ENCODE measurements around the gene VMAC.
A peak's percentile ranks its signal among the peaks of the same experiment; 100 is the strongest.
"Not testable (repeated sequence)": the region's sequence is repeated elsewhere in the genome, so short reads cannot be mapped to it uniquely, and the experiment has no call there.

The VMAC gene

DNA sequence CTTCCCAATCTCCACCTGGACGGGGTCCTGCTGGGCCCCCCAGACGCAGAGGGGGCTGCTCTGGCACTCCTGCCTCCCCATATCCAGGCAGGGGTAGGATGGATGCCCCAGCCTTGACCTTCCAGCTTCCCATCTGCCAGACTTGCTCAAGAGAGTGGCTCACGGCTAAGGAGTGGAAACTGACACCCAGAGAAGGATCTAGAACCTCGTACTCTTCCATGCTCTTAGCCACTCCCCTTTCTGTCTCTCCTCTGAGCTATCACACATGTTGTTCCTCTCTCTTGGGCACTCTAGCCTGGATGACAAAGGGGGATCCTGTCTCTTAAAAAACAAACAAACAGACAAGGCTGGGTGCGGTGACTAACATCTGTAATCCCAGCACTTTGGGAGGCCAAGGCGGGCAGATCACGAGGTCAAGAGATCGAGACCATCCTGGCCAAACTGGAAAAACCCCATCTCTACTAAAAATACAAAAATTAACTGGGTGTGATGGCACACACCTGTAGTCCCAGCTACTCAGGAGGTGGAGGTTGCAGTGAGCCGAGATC, 22.2 kb upstream of the VMAC start:
- DNase-seq: no peak
- Histone ChIP-seq H3K4me1 (ENCODE audit: control insufficient read depth in 1 of 2, insufficient read depth in 2 of 2, low read length in 2 of 2) (peaks cover 0 to 5% of the 10 kb centered on the region in 2 experiments), H4K12ac (ENCODE audit: low read depth, low read length) (no peak overlapping the region), H3K14ac (ENCODE audit: low read length) (no peak overlapping the region), H3K4ac (ENCODE audit: low read depth, low read length) (no peak overlapping the region), H2BK120ac (ENCODE audit: insufficient read depth, low read length, poor library complexity) (no peak overlapping the region), H4K8ac (ENCODE audit: low read depth, low read length) (no peak overlapping the region), H3K79me1 (ENCODE audit: low read length) (no peaks in the 10 kb centered on the region), H3K18ac (ENCODE audit: low read length) (no peak overlapping the region), H2AFZ (ENCODE audit: insufficient read depth, low read length, poor library complexity) (no peak overlapping the region), H3K79me2 (ENCODE audit: control insufficient read depth, insufficient read depth, low read length, poor library complexity) (no peaks in the 10 kb centered on the region), H3K36me3 (ENCODE audit: control insufficient read depth in 1 of 2, insufficient read depth in 2 of 2, low read length in 2 of 2) (no peaks in the 10 kb centered on the region), H3K23ac (ENCODE audit: low read length) (no peak overlapping the region), H3K9ac (ENCODE audit: low read length) (no peak overlapping the region), H2BK12ac (ENCODE audit: low read length) (no peak overlapping the region), H3K27ac (ENCODE audit: low read depth, low read length) (no peak overlapping the region), H4K91ac (ENCODE audit: low read depth, low read length) (no peak overlapping the region), H3K4me2 (ENCODE audit: low read length) (no peak overlapping the region), H3K27me3 (ENCODE audit: insufficient read depth, low read length) (no peaks in the 10 kb centered on the region), H3K9me3 (ENCODE audit: insufficient read depth, low read depth, low read length) (no peaks in the 10 kb centered on the region), H3K4me3 (ENCODE audit: low read depth, low read length) (no peak overlapping the region), H2AK5ac (ENCODE audit: low read length) (no peak overlapping the region), H2BK5ac (ENCODE audit: low read depth, low read length, poor library complexity) (no peak overlapping the region)
- WGBS (ENCODE audit: extremely low coverage, insufficient coverage, insufficient read length): no CpG with 5 or more reads among the region's 9 CpGs

DNA sequence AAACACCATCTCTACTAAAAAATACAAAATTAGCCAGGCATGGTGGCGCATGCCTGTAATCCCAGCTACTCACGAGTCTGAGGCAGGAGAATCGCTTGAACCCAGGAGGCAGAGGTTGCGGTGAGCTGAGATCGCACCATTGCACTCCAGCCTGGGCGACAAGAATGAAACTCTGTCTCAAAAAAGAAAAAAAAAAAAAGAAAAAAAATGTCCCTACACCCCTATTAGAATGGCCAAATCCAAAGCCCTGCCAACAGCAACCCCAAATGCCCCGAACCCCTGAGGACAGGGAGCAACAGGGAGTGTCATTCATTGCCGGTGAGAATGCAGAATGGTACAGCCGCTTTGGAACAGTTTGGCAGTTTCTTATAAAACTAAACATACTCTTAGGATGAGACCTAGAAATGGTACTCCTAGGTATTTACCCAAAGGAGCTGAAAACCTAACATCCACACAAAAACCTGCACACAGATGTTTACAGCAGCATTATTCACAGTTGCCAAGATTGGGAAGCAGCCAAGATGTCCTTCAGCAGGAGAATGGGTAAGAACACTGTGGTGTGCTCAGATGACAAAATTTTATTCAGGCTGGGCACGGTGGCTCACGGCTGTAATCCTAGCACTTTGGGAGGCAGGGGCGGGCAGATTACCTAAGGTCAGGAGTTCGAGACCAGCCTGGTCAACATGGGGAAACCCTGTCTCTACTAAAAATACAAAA, 21.4 kb upstream of the VMAC start:
- not testable (repeated sequence) for H3K79me2 ChIP-seq (ENCODE audit: control insufficient read depth, insufficient read depth, low read length, poor library complexity); H3K4me2 ChIP-seq (ENCODE audit: low read length); H3K9ac ChIP-seq (ENCODE audit: low read length); H3K4me3 ChIP-seq (ENCODE audit: low read depth, low read length); H3K36me3 ChIP-seq (ENCODE audit: control insufficient read depth in 1 of 2, insufficient read depth in 2 of 2, low read length in 2 of 2); H3K14ac ChIP-seq (ENCODE audit: low read length); H3K18ac ChIP-seq (ENCODE audit: low read length); H4K8ac ChIP-seq (ENCODE audit: low read depth, low read length); H3K4ac ChIP-seq (ENCODE audit: low read depth, low read length); H3K23ac ChIP-seq (ENCODE audit: low read length); H3K27ac ChIP-seq (ENCODE audit: low read depth, low read length); H2BK120ac ChIP-seq (ENCODE audit: insufficient read depth, low read length, poor library complexity); H3K4me1 ChIP-seq (ENCODE audit: control insufficient read depth in 1 of 2, insufficient read depth in 2 of 2, low read length in 2 of 2); H4K12ac ChIP-seq (ENCODE audit: low read depth, low read length); H2BK12ac ChIP-seq (ENCODE audit: low read length); H3K9me3 ChIP-seq (ENCODE audit: insufficient read depth, low read depth, low read length); H2BK5ac ChIP-seq (ENCODE audit: low read depth, low read length, poor library complexity); H2AFZ ChIP-seq (ENCODE audit: insufficient read depth, low read length, poor library complexity); H3K27me3 ChIP-seq (ENCODE audit: insufficient read depth, low read length); H4K91ac ChIP-seq (ENCODE audit: low read depth, low read length); H3K79me1 ChIP-seq (ENCODE audit: low read length); DNase-seq; H2AK5ac ChIP-seq (ENCODE audit: low read length)
- WGBS (ENCODE audit: extremely low coverage, insufficient coverage, insufficient read length): no CpG with 5 or more reads among the region's 13 CpGs

DNA sequence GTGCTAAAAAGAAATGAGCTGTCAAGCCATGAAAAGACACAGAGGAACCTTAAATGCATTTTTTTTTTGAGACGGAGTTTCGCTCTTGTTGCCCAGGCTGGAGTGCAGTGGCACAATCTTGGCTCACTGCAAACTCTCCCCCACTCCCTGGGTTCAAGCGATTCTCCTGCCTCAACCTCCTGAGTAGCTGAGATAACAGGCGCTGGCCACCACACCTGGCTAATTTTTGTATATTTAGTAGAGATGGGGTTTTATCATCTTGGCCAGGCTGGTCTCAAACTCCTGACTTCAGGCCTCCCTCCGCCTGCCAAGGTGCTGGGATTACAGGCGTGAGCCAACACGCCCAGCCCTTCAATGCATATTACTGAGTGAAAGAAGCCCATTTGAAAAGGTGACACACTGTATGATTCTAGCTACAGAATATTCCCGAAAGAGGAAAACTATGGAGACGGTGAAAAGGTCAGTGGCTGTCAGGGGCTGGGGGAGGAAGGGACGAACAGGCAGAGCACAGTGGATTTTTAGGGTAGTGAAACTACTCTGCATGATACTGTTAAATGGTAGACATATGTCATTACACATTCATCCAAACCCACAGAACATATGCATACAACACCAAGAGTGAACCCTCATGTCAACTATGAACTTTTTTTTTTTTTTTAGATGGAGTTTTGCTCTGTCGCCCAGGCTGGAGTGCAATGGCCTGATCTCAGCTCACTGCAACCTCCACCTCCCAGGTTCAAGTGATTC, 20.4 kb upstream of the VMAC start:
- not testable (repeated sequence) for H2BK12ac ChIP-seq (ENCODE audit: low read length); H2AK5ac ChIP-seq (ENCODE audit: low read length); H4K91ac ChIP-seq (ENCODE audit: low read depth, low read length); H3K18ac ChIP-seq (ENCODE audit: low read length); H2BK5ac ChIP-seq (ENCODE audit: low read depth, low read length, poor library complexity); DNase-seq; H2BK120ac ChIP-seq (ENCODE audit: insufficient read depth, low read length, poor library complexity); H3K79me2 ChIP-seq (ENCODE audit: control insufficient read depth, insufficient read depth, low read length, poor library complexity); H3K4me1 ChIP-seq (ENCODE audit: control insufficient read depth in 1 of 2, insufficient read depth in 2 of 2, low read length in 2 of 2); H3K79me1 ChIP-seq (ENCODE audit: low read length); H2AFZ ChIP-seq (ENCODE audit: insufficient read depth, low read length, poor library complexity); H4K12ac ChIP-seq (ENCODE audit: low read depth, low read length); H3K27me3 ChIP-seq (ENCODE audit: insufficient read depth, low read length); H3K23ac ChIP-seq (ENCODE audit: low read length); H3K9me3 ChIP-seq (ENCODE audit: insufficient read depth, low read depth, low read length); H3K14ac ChIP-seq (ENCODE audit: low read length); H3K4me3 ChIP-seq (ENCODE audit: low read depth, low read length); H3K27ac ChIP-seq (ENCODE audit: low read depth, low read length); H3K4ac ChIP-seq (ENCODE audit: low read depth, low read length); H3K9ac ChIP-seq (ENCODE audit: low read length); H4K8ac ChIP-seq (ENCODE audit: low read depth, low read length); H3K4me2 ChIP-seq (ENCODE audit: low read length); H3K36me3 ChIP-seq (ENCODE audit: control insufficient read depth in 1 of 2, insufficient read depth in 2 of 2, low read length in 2 of 2)
- WGBS (ENCODE audit: extremely low coverage, insufficient coverage, insufficient read length): no CpG with 5 or more reads among the region's 11 CpGs

DNA sequence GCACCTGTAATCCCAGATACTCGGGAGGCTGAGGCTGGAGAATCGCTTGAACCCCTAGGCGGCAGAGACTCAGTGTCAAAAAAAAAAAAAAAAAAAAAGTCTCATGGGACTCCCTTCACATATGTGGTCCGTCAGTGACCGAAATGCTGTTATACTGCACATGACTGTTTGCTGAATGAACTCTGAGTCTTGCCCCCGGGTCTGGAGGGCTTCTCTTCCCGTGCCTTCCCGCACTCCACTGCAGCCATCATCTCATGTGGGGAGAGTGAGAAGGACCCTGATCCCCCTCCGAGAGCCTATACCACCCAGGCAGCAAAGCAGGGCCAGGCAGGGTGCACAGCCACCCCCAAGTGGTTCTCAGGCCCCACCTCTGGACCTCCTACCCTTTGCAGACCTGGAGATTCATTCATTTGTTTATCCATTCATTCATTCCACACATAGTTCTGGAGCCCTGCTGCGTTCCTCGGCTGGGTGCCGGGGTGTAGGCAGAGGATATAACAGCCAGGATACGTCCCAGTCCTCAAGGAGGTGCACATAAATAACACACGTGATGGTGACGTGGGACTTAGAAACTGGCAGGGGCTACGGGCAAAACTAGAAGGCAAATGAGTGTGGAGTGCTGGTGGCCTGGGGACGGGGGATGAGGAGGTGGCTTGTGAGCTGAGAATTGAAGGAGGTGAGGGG, 15.2 kb upstream of the VMAC start:
- Histone ChIP-seq H2BK120ac (ENCODE audit: insufficient read depth, low read length, poor library complexity) (no peak overlapping the region), H3K4ac (ENCODE audit: low read depth, low read length) (no peak overlapping the region), H3K79me1 (ENCODE audit: low read length) (no peaks in the 10 kb centered on the region), H3K79me2 (ENCODE audit: control insufficient read depth, insufficient read depth, low read length, poor library complexity) (no peaks in the 10 kb centered on the region), H3K14ac (ENCODE audit: low read length) (no peak overlapping the region), H4K91ac (ENCODE audit: low read depth, low read length) (no peak overlapping the region), H3K9ac (ENCODE audit: low read length) (no peak overlapping the region), H2AFZ (ENCODE audit: insufficient read depth, low read length, poor library complexity) (no peak overlapping the region), H3K18ac (ENCODE audit: low read length) (no peak overlapping the region), H4K8ac (ENCODE audit: low read depth, low read length) (no peak overlapping the region), H3K4me3 (ENCODE audit: low read depth, low read length) (no peak overlapping the region), H3K27ac (ENCODE audit: low read depth, low read length) (no peak overlapping the region), H2BK12ac (ENCODE audit: low read length) (no peak overlapping the region), H2BK5ac (ENCODE audit: low read depth, low read length, poor library complexity) (no peak overlapping the region), H3K4me2 (ENCODE audit: low read length) (no peak overlapping the region), H3K27me3 (ENCODE audit: insufficient read depth, low read length) (no peaks in the 10 kb centered on the region), H4K12ac (ENCODE audit: low read depth, low read length) (no peak overlapping the region), H3K36me3 (ENCODE audit: control insufficient read depth in 1 of 2, insufficient read depth in 2 of 2, low read length in 2 of 2) (peaks cover 2 to 4% of the 10 kb centered on the region in 2 experiments), H3K4me1 (ENCODE audit: control insufficient read depth in 1 of 2, insufficient read depth in 2 of 2, low read length in 2 of 2) (peaks cover 0 to 2% of the 10 kb centered on the region in 2 experiments), H3K9me3 (ENCODE audit: insufficient read depth, low read depth, low read length) (no peaks in the 10 kb centered on the region), H2AK5ac (ENCODE audit: low read length) (no peak overlapping the region), H3K23ac (ENCODE audit: low read length) (no peak overlapping the region)
- peak; percentile 17 to 27 for DNase-seq
- no CpG with 5 or more reads among the region's 17 CpGs for WGBS (ENCODE audit: extremely low coverage, insufficient coverage, insufficient read length)

Measured in trophoblast cell (in vitro differentiated cells and primary cell).